GM18861 (cell line): Measurements from ENCODE around the gene HPS4.
"Not testable (repeated sequence)": the region's sequence is repeated elsewhere in the genome, so short reads cannot be mapped to it uniquely, and the experiment has no call there.

Experiments used
- ATAC-seq: cut with Tn5 transposase; IDR thresholded peaks from one replicate; pipeline ENCODE4 v1.9.1; 2021; ENCODE audit not compliant: unreplicated experiment

The HPS4 gene

GRCh38 chr22:26483439-26484359 lies at the start of gene HPS4, which contains the start of gene SRRD:
Gene HPS4 (minus strand): TSS chr22:26483783. CDS start chr22:26481762, 2,021 bp downstream.
Gene SRRD (plus strand): TSS chr22:26483877. CDS start chr22:26483891, 14 bp downstream.
- peak; percentile 46 for ATAC-seq

- no peak for ATAC-seq
These were observed 45.8 kb upstream of the HPS4 start for GRCh38 chr22:26529345-26529744.

- ATAC-seq: not testable (repeated sequence)
These were observed 44.9 kb upstream of the HPS4 start for GRCh38 chr22:26528518-26528917.

- ATAC-seq: no peak
These were observed 44.2 kb upstream of the HPS4 start for GRCh38 chr22:26527574-26528465.

- ATAC-seq: no peak
These were observed 43.6 kb upstream of the HPS4 start for GRCh38 chr22:26527167-26527566.

- ATAC-seq: no peak
These were observed 42.5 kb upstream of the HPS4 start for GRCh38 chr22:26525946-26526564.

GRCh38 chr22:26524870-26525269 lies 41.3 kb upstream of the HPS4 start:
- ATAC-seq: no peak

- ATAC-seq: no peak
These were observed 39.0 kb upstream of the HPS4 start for GRCh38 chr22:26522592-26522991.

- ATAC-seq: no peak
These were observed 38.4 kb upstream of the HPS4 start for GRCh38 chr22:26522012-26522411.

GRCh38 chr22:26517429-26517828 lies 33.8 kb upstream of the HPS4 start:
- no peak for ATAC-seq

- ATAC-seq: no peak
These were observed 32.9 kb upstream of the HPS4 start for GRCh38 chr22:26516503-26516902.

- no peak for ATAC-seq
These were observed 32.3 kb upstream of the HPS4 start for GRCh38 chr22:26515931-26516330.

- no peak for ATAC-seq
These were observed 31.0 kb upstream of the HPS4 start for GRCh38 chr22:26514419-26515161.

- ATAC-seq: no peak
These were observed 30.3 kb upstream of the HPS4 start for GRCh38 chr22:26513838-26514237.

GRCh38 chr22:26512149-26512793 lies 28.7 kb upstream of the HPS4 start, which contains the start of gene TFIP11:
Gene TFIP11 (minus strand): TSS chr22:26512473. CDS start chr22:26510272, 2,201 bp downstream.
- ATAC-seq: peak; percentile 83

- ATAC-seq: no peak
These were observed 24.6 kb upstream of the HPS4 start for GRCh38 chr22:26508148-26508547.

- no peak for ATAC-seq
These were observed 20.2 kb upstream of the HPS4 start for GRCh38 chr22:26503758-26504157.

- no peak for ATAC-seq
These were observed 19.3 kb upstream of the HPS4 start for GRCh38 chr22:26502688-26503561.

GRCh38 chr22:26501996-26502395 lies 18.4 kb upstream of the HPS4 start:
- ATAC-seq: no peak
